Hippocampal formation (tissue), 2 donors: ENCODE measurements around the gene PPM1H.

ENCODE experiments used
- DNase-seq, 2 donors: peaks; one replicate each; lab custom pipeline; 2025; lab: John Stamatoyannopoulos, UW

PPM1H gene

DNA sequence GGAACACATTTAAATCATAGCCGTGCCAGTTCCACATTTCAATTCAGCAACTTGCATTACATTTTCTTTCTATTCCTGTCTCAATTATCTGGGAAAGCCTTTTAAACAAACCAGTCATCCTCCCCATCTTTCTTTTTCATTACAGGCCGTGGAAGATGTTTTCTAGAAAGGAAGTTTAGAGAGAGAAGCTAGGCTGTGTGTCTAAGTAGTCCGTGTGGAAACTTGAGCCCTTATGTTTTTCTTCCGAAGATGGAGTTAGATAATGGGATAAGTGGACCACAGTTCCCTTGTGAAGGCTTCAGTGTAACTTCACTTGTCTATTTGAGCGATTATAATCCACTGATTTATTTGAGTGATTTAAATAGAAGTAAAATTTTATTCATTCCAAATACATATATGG is 12.4 kb upstream of the PPM1H start:
- DNase-seq: no peak

DNA sequence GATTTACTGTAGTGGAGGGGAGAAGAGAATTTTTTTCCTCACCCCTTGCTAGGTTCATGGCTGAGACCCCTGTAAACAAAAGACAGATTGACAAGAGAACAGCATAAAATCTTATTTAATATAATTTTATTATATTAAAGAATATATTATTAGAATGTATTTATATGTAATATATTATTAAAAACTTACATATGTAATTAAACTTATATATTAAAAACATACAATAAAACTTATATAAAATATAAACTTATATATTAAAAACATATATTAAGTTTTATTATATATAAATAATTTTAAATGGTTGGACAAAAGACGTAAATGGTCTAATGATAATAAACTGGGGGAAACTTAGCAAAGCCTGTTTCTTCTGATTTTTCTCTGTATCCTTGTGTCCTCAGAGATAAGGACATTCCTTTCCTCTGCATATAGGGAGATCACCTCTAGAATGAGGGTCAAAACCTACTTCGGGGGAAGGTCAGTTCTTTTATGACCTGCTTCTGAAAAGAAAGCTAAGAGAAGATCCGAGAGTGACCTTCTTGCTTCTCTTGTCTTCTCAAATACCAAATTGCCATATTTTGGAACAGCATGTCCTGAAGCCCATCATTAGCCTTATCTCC is 8.9 kb upstream of the PPM1H start:
- DNase-seq: no peak

GRCh38 chr12:62942316-62942715 is 7.4 kb upstream of the PPM1H start:
- peak in 1 of 2 donors; percentile 38 for DNase-seq

DNA sequence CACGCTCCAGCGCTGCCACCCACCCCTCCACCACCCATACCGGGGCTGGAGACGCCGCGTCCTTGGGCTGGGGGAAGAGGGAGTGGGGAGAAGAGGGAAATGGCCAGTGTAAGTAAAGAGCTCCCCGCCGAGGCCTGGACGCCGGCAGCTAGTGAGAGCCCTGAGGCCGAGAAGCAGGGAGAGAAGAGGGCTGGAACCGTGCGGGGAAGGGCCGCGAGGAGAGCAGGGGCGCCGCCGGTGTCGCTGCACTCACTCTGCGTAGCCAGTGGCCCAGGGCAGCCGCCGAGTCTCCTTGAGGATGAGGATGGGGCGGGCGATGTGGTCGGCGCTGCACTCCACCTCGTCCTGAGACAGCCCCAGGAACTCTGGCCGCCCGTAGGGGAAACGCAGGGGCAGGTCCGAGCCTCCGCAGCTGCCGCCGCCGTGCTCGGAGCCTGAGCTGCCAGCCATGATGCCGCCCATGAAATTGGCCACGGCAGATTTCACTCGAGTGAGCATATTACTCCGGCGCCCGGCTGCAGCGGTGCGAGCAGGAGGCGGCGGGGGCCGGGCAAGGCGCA is 631 bp downstream of the PPM1H start:
- peak; percentile 47 to 75 for DNase-seq

- peak in 1 of 2 donors; percentile 63 for DNase-seq
These were observed 1.2 kb downstream of the PPM1H start for GRCh38 chr12:62933602-62934238.

- peak; percentile 77 to 78 for DNase-seq
These were observed 1.7 kb downstream of the PPM1H start for GRCh38 chr12:62933220-62933601.

DNA sequence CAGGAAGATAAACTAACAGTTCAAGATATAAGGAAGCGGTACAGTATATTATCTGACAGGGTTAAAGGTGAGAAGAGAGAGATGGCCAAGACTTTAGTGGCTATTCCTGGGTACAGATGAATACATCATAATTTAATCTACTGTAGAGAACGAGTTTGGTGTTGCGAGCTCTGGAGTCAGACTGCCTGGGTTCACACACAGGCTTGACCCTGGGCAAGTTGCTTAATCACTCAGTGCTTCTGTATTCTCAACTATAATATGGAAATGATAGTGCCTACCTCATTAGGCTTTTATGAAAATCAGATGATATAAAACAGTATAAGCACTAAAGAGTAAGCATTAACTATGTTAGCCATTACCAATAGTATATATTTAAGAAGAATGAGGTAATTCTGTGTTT is 3.5 kb downstream of the PPM1H start:
- no peak for DNase-seq

GRCh38 chr12:62930546-62931425 is 4.2 kb downstream of the PPM1H start:
- DNase-seq: no peak

DNA sequence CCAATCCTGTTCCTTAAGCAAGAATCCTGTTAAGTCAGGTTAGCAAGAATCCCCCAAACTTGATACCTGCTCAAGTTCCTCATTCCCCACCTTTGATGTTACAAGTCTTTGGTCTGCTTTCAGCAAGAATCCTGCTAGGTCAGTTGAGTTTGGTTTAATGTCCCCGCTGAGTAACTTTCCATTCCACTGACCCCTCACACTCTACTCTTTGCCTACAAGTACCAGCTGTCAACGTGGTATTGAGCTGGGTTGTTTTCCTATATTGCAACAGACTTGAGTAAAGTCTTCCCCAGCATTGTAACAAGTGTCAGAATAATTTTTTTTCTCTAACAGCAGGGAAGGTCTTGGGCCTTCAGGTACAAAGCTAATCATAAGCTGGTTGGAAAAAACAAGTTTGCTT is 6.3 kb downstream of the PPM1H start:
- DNase-seq: no peak

DNA sequence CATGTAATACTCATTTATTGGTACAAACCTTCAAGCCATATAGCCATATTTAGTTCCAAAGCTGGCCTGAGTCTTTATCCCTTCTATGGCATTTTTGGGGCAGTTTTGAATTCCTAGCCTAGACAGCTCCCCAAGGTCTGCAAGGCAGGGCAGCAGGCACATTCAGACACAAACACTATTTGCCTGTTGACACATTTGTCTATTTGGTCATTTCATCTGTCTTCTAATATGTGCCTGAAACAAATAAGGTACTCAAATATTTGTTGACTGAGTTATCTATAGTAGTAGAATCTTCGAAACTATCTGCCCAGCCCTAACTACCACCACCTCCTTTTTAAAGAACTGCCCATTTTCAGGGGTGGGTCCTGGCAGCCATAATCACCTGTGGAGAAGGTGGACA is 9.3 kb downstream of the PPM1H start:
- DNase-seq: no peak

- no peak for DNase-seq
These were observed 10.9 kb downstream of the PPM1H start for GRCh38 chr12:62924084-62924483.

DNA sequence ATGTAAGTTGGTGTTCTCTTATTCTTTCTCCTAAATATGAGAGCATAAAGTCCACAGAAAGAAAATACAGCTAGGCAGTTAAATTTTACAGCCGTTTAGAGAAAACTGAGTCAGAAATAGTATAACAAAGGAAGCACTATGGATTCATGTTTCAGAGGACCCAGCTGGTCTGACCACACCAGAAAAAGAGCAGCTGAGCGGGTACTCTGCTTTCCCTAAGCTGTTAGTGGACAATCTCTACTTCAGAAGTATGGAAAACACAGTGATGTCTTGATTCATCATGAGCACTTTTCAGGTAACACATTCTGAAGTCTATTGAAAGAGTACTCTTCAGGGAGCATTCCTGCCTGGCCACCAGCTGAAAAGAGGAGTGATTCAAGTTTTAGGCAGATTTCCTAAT is 12.4 kb downstream of the PPM1H start:
- peak; percentile 21 to 80 for DNase-seq

GRCh38 chr12:62919838-62920237 is 15.1 kb downstream of the PPM1H start:
- DNase-seq: peak; percentile 28 to 81

DNA sequence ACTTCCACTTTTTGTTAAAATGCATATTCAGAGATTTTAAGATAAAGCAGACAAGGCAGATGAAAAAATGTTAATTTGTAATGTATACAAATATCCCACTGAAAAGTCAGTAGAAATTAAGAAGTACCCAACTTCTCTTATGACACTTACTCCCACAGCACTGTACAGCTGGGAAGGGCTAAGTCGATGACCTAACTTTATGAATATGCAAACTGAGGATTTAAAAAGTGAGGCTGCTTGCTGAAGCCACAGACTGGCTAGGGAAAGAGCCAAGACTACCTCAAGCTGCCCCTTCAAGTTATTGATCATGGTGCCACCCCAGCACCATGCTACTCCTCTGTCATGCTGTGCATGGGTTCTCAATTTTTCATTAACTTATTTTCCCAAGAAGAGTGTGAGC is 17.0 kb downstream of the PPM1H start:
- DNase-seq: no peak

DNA sequence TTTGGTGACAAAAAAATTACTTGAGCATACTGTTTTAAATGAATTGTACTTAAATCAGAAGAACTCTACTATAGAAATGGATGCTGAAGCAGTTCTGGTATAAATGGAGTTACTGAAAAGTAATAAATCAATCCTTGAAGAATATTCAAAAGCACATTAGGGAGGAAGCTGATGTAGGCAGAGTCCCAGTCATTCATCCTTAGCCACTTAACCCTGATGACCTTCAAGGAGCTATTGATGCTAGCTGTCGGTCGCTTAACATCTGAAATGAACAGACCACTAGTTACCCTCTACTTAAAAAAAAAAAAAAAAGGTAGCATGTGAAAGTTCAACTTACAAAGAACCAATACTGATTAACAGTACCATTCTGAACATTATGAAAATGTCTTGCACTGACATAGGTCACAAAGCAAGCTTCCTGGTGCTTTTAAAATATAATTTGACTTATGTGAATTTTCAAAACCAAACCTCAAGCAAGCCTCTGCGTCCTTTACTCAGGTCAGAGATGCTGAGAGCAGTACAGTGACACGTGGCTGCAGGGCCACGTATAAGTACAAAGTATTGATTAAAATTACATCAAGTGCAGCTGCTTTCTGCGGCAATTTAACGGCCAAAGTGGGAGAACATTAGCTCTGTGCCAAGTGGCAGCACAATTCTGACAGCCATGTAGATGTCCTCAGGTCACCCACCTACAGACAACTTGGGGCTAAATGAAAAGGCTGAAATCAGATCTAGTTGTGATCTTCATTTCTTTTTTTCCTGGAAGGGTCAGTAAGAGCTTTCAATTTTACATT is 18.1 kb downstream of the PPM1H start:
- DNase-seq: no peak

GRCh38 chr12:62915204-62915529 is 19.8 kb downstream of the PPM1H start:
- no peak for DNase-seq

- no peak for DNase-seq
These were observed 20.3 kb downstream of the PPM1H start for GRCh38 chr12:62914443-62915203.

- no peak for DNase-seq
These were observed 21.6 kb downstream of the PPM1H start for GRCh38 chr12:62913380-62913779.

DNA sequence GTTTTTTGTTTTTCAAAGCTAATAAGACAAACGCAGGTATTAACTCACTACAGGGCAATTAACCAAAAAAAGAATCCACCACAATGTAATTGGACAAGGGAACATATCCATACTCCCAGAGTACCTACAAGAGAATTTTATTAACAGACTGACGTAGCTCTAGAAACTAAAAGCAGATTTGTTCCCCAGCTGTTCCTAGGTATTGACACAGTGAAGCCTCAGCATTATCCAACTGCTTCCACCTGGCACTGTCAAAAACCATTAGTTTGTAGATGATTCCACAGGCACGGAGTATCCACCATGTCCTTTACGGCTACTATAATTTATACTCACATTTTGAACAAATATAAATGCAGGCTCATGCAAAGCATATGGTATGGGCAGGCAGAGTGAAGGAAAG is 22.3 kb downstream of the PPM1H start:
- no peak for DNase-seq

GRCh38 chr12:62911286-62911685 is 23.7 kb downstream of the PPM1H start:
- DNase-seq: no peak

DNA sequence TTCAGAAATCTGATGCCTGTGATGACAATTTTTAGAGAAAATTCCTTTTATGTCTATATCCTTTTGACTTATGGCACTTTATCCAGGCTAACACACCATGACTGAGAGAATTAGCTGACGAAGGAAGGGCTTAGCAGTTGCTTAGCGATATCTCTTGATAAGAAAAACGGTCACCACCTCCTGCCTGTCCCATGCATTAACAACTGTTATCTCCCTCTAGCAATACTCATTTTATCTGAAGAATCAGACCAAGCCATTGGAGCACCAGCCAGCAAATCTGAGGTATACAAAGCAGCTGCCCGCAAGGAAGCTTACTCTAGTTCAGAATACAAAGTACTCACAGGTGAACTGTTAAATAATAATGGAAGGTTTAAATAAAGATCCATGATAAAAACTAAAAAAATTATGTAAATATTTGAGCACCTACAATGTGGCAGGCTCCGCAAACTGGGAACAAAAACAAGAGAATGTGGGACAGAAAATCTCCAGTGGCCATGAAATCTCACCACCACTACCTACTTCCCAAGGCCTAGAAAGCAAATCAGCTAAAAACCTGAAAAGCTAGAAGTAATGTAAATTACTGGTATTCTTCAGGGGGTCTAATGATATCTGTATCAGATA is 24.3 kb downstream of the PPM1H start:
- DNase-seq: no peak
